Measurements from ENCODE around the gene KRTAP1-4. TPM values are rescaled to one million over a fixed set of nuclear protein-coding genes. Genes with fewer than 3 reads are reported as not detected.

The KRTAP1-4 gene
- total and polyA plus RNA-seq, 2 of the 4 experiments (the other 2 are of a cell fraction) = not detected

DNA sequence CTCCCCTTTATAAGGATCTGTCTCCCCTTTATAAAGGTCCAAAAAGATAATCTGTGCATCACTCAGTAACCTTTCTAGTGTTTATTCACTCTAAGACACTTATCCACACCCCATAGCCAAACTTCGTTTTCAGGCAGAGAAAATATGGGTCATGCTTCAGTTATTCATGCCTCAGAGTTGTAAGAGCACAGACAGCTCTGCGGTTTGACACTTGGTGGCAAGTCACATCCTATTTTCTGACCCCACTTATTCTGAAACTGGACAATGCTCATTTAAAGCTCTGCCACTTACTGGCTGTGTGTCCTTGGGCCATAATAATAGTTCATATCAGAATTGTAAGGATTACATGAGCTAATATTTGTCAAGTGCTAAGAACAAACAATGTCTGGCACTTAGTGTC is 19.1 kb upstream of the KRTAP1-4 start:
- Histone ChIP-seq H3K79me1 (ENCODE audit: low read depth in 1 of 2, low read length in 2 of 2) (no peaks in the 10 kb centered on the region), H3K4me3 (ENCODE audit: insufficient read depth, low read depth, low read length) (no peak overlapping the region), H3K9me1 (ENCODE audit: insufficient read depth, low read length) (peaks cover 11% of the 10 kb centered on the region; the same call in 1 of the 2 replicates), H3K18ac (ENCODE audit: low read depth, low read length) (peak overlapping the region; percentile 1; the same call in 1 of the 2 replicates), H3K36me3 (ENCODE audit: control insufficient read depth, insufficient read depth, low read length) (no peaks in the 10 kb centered on the region), H4K8ac (ENCODE audit: low read depth in 2 of 2, low read length in 2 of 2) (peak overlapping the region; percentile 33 to 76; a peak in 3 of 4 replicates), H2AFZ (replicated peaks; ENCODE audit: low read length, poor library complexity) (no peak overlapping the region), H3K9ac (ENCODE audit: low read depth, low read length) (no peak overlapping the region), H2BK120ac (ENCODE audit: low read depth, low read length) (peak overlapping the region; percentile 88), H2AK9ac (replicated peaks; ENCODE audit: low read depth, low read length, poor library complexity) (no peak overlapping the region), H3K56ac (ENCODE audit: extremely low read depth, insufficient read depth, low read length) (peak overlapping the region; percentile 63), H2BK20ac (ENCODE audit: low read depth, low read length) (peak overlapping the region; percentile 77), H3K9me3 (ENCODE audit: control insufficient read depth, insufficient read depth, low read length) (no peaks in the 10 kb centered on the region), H3K4me1 (ENCODE audit: control insufficient read depth, insufficient read depth, low read length) (peaks cover 5% of the 10 kb centered on the region), H4K20me1 (ENCODE audit: insufficient read depth, low read length) (no peaks in the 10 kb centered on the region), H3K27ac (ENCODE audit: insufficient read depth, low read length) (peak overlapping the region; percentile 1; the same call in 1 of the 2 replicates), H4K5ac (ENCODE audit: low read depth, low read length) (no peak overlapping the region), H4K91ac (ENCODE audit: insufficient read depth, low read depth, low read length) (peak overlapping the region; percentile 53), H3K4me2 (ENCODE audit: low read depth, low read length) (peak overlapping the region; percentile 57; the same call in 1 of the 2 replicates), H2AK5ac (ENCODE audit: low read depth, low read length) (peak overlapping the region; percentile 37), H2BK5ac (ENCODE audit: low read depth, low read length, poor library complexity, severe bottlenecking) (peak overlapping the region; percentile 82), H3K4ac (ENCODE audit: low read depth, low read length) (peak overlapping the region; percentile 67), H3K27me3 (ENCODE audit: control insufficient read depth, insufficient read depth, low read length) (no peaks in the 10 kb centered on the region), H3K14ac (replicated peaks; ENCODE audit: low read depth, low read length) (peak overlapping the region; percentile 67), H3K23ac (ENCODE audit: low read depth, low read length) (peak overlapping the region; percentile 54), H2BK15ac (ENCODE audit: low read depth, low read length) (peak overlapping the region; percentile 6; the same call in 1 of the 3 replicates)
- peak; percentile 84 for DNase-seq
- ChIA-PET POLR2A (ENCODE audit: unreplicated experiment) (interaction anchor here (1.0 kb wide), 1 partner anchor 10 kb away, joined by 5 read pairs; no protein-coding TSS in a partner anchor), CTCF (no interaction called here)
- no CpG with 5 or more reads among the region's 2 CpGs for WGBS, 2 experiments (ENCODE audit: extremely low coverage in 2 of 2, insufficient read length in 1 of 2)
- no TSS peak for BruUV-seq (replicated peaks)
- ATAC-seq (ENCODE audit: low read depth) = peak; percentile 81
- intact Hi-C loops (cut with micrococcal nuclease) (no loop called here), dilution Hi-C loops (cut with HindIII; ENCODE audit: low sequenced_read_pairs, unreplicated experiment) (no loop called here), in situ Hi-C loops (cut with MboI; ENCODE audit: low sequenced_read_pairs) (no loop called here)
- TF ChIP-seq MAFK (IDR thresholded peaks at IDR 0.05; ENCODE audit: low read depth, low read length) (no peak), RFX5 (IDR thresholded peaks at IDR 0.05; ENCODE audit: low read depth, low read length) (no peak), ELK1 (IDR thresholded peaks at IDR 0.05; ENCODE audit: borderline replicate concordance, low read depth, low read length) (no peak), CHD1 (IDR thresholded peaks at IDR 0.05; ENCODE audit: low read depth, low read length) (no peak), FOS (IDR thresholded peaks at IDR 0.05; ENCODE audit: low read depth, low read length) (no peak), RCOR1 (IDR thresholded peaks at IDR 0.05; ENCODE audit: insufficient replicate concordance, low read length) (peak; percentile 22), POLR2A (IDR thresholded peaks at IDR 0.05; ENCODE audit: low read depth, low read length) (no peak), MXI1 (IDR thresholded peaks at IDR 0.05; ENCODE audit: borderline replicate concordance, low read depth, low read length) (no peak), CEBPB (IDR thresholded peaks at IDR 0.05; ENCODE audit: low read depth, low read length) (no peak), SMC3 (IDR thresholded peaks at IDR 0.05; ENCODE audit: low read depth, low read length) (no peak), NFE2L2 (IDR thresholded peaks at IDR 0.05; ENCODE audit: low read depth, low read length) (no peak), CTCF (conservative IDR thresholded peaks at IDR 0.05; ENCODE audit: low read depth, low read length) (no peak), MAZ (IDR thresholded peaks at IDR 0.05; ENCODE audit: borderline replicate concordance, low read depth, low read length) (no peak), BHLHE40 (IDR thresholded peaks at IDR 0.05; ENCODE audit: low read depth, low read length) (peak; percentile 45; the same call in 1 of the 2 replicates), RAD21 (IDR thresholded peaks at IDR 0.05; ENCODE audit: low read length) (no peak)
- TF ChIP-seq, protein P1, sequence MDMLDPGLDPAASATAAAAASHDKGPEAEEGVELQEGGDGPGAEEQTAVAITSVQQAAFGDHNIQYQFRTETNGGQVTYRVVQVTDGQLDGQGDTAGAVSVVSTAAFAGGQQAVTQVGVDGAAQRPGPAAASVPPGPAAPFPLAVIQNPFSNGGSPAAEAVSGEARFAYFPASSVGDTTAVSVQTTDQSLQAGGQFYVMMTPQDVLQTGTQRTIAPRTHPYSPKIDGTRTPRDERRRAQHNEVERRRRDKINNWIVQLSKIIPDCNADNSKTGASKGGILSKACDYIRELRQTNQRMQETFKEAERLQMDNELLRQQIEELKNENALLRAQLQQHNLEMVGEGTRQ (IDR thresholded peaks at IDR 0.05; ENCODE audit: low read depth, low read length) = no peak

Data from IMR-90 (cell line).